Spleen (tissue), 7 donors: ENCODE data around the gene H6PD.
A peak's percentile ranks its signal among the peaks of the same experiment; 100 is the strongest.

Source experiments
- CTCF ChIP-seq, 11 experiments: fragments of 200-600 bp in 7 of 11; fragments of 450-650 bp in 4 of 11; sonication (generic) in 4 of 11; IDR thresholded peaks in 8 of 11; conservative IDR thresholded peaks in 3 of 11; 1 replicate in 7 of 11; 2 replicates in 4 of 11; pipeline versions ENCODE4 v1.4.0 to v1.8.0; 2016 to 2021; ENCODE audit warnings: antibody characterized with exemption in 11 of 11, inconsistent platforms in 4 of 11, mild to moderate bottlenecking in 1 of 11
- POLR2A ChIP-seq, 3 donors: fragments of 450-650 bp; IDR thresholded peaks; one replicate each; pipeline ENCODE4 v1.5.1; 2017; ENCODE audit warnings: antibody characterized with exemption in 3 of 3, mild to moderate bottlenecking in 1 of 3
- POLR2AphosphoS5 ChIP-seq, 3 donors: sonication (generic); formaldehyde crosslinking; IDR thresholded peaks; one replicate each; pipeline ENCODE4 v1.5.1; 2017; ENCODE audit warnings: antibody characterized with exemption in 3 of 3
- donor health status: DM: no; HTN: no; CAD: no; lungs with moderate emphysema.
- donor health status: DM: no; HTN: no; CAD: no.
- donor health status: DM: no; HTN: no; CAD: no.

DNA sequence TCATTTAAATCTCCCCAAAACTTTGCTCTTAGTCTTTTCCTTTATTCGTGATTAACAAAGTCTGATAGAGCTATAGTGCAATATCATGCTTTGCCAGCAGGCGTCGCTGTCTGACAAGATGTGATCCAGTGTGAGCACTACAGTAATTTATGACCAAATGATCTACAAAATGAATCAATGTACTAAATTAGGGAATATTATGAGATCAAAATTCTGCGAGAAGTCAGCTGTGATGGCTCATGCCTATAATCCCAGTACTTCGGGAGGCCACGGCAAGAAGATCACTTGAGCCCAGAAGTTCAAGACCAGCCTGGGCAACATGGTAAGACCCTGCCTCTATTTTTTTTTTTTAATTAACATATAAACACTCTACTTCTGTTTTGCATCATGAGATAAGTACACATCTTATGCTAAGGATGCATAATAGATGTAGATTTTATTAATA is 54.5 kb downstream of the H6PD start:
- TF ChIP-seq CTCF (IDR thresholded peaks at IDR 0.05 in 8 of 11, conservative IDR thresholded peaks at IDR 0.05 in 3 of 11), result peak; percentile 77 to 98 (median 94)
- TF ChIP-seq POLR2AphosphoS5 (IDR thresholded peaks at IDR 0.05), result no peak
- no peak for TF ChIP-seq POLR2A (IDR thresholded peaks at IDR 0.05)
